HepG2 (cell line): Measurements from ENCODE around the gene CDC34. TPM values are rescaled to one million over a fixed set of nuclear protein-coding genes. Genes with fewer than 3 reads are reported as not detected.

Source experiments
- ARID4A ChIP-seq: sonication (generic); formaldehyde crosslinking; IDR thresholded peaks from 2 replicates; pipeline ENCODE4 v1.5.0; 2020; ENCODE audit warnings: mild to moderate bottlenecking, missing genetic modification reagents, borderline replicate concordance
- ATF5 ChIP-seq: sonication (generic); formaldehyde crosslinking; IDR thresholded peaks from 2 replicates; pipeline ENCODE4 v1.4.0; 2020; ENCODE audit warnings: mild to moderate bottlenecking, low read depth, missing genetic modification reagents
- FOSL2 ChIP-seq: sonication (generic); formaldehyde crosslinking; IDR thresholded peaks from 2 replicates; pipeline ENCODE4 v1.4.0; 2020; ENCODE audit warnings: missing genetic modification reagents
- HNRNPK ChIP-seq: fragments of 200-400 bp; formaldehyde crosslinking; IDR thresholded peaks from 2 replicates; pipeline ENCODE4 v1.6.1; 2018; ENCODE audit warnings: low read length, low read depth, moderate library complexity, mild to moderate bottlenecking; ENCODE audit not compliant: poor library complexity, severe bottlenecking
- MEIS2 ChIP-seq: sonication (generic); formaldehyde crosslinking; IDR thresholded peaks from 2 replicates; pipeline ENCODE4 v1.9.0; 2021; ENCODE audit warnings: mild to moderate bottlenecking, missing genetic modification reagents
- MIER2 ChIP-seq: IDR thresholded peaks from 2 replicates; pipeline ENCODE4 v1.6.1; 2016; ENCODE audit warnings: missing biosample characterization, missing genetic modification reagents
- ZBTB1 ChIP-seq: sonication (generic); formaldehyde crosslinking; IDR thresholded peaks from 2 replicates; pipeline ENCODE4 v1.4.0; 2020; ENCODE audit warnings: missing genetic modification reagents, borderline replicate concordance
- ZNF557 ChIP-seq: sonication (generic); formaldehyde crosslinking; IDR thresholded peaks from 2 replicates; pipeline ENCODE4 v1.4.0; 2020; ENCODE audit warnings: missing genetic modification reagents
- polyA plus RNA-seq, 8 experiments: library from polyadenylated mRNA; depleted of rRNA in 3 of 8; stranded (reverse) in 7 of 8; unstranded in 1 of 8; fragments of >200 nt; fragmentation: Illumina TruSeq in 4 of 8; extraction: Trizol in 4 of 8; gene quantifications; 2 replicates each; pipeline versions ENCODE4 v1.2.1 to v1.2.3, GENCODE V29; 2011 to 2016; ENCODE audit warnings: low read depth in 4 of 8, missing spikeins in 1 of 8, mixed read lengths in 1 of 8; ENCODE audit not compliant: insufficient read depth in 1 of 8
- total RNA-seq, 5 experiments: library from RNA; depleted of rRNA; stranded (reverse); fragments of >200 nt; fragmentation: Illumina TruSeq; extraction: Trizol; gene quantifications; 2 replicates each; pipeline ENCODE4 v1.2.3, GENCODE V29; 2016; ENCODE audit warnings: low read depth in 1 of 5
- TF ChIP-seq, protein P1 (sequence below): sonication (generic); formaldehyde crosslinking; IDR thresholded peaks from 2 replicates; pipeline ENCODE4 v1.4.0; 2020; ENCODE audit warnings: missing genetic modification reagents; ENCODE audit errors: not compliant biosample characterization
- TF ChIP-seq, protein P2 (sequence below): sonication (generic); formaldehyde crosslinking; IDR thresholded peaks from 2 replicates; pipeline ENCODE4 v1.4.0; 2020; ENCODE audit warnings: missing genetic modification reagents

CDC34 gene
- total and polyA plus RNA-seq, 2 of the 13 experiments (the other 11 are each of a cell fraction or from before 2014, with no cell fraction given) = 138 to 150 TPM

DNA sequence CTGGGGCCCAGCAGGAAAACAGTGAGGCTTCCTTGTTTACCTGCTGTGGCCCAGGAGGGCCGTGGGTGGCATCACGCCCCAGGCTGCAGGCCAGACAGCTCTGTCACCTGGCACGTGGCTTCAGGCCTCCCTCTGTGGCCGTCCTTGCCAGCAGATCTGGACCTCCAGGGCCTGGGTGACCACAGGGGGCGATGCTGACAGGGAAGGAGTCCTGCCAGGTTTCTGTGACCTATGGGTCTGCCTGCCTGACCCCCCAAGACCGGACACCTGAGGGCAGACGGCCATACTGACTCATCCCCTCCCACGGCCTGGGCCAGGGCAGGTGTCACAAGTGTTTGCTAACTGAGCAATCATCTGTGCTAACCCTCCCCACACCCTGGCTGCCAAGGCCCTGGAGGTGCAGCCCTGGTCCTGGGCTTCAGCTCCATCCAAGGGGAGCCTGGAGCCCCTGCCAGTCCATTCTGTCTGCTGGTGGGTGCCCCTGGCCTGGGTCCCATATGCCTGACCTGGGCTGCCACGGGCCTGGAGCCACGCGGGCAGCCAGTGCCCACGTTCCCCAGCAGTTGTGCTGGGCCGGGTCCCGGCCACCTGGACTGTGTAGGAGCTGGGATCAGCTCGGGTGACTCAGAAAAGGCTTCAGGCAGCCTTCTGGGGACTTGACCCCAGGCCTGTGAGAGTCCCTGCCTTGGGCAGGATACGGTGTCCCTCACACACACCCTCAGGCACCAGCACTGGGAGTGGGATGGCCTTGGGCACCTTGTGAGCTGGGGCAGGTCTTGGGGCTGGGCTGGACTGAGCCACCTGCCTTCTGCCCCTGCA lies 3.7 kb downstream of the CDC34 start (continued):
- TF ChIP-seq ATF5 (CRISPR knock-in tag) (no peak), MEIS2 (no peak), MIER2 (CRISPR knock-in tag) (no peak), ARID4A (CRISPR knock-in tag) (peak; percentile 33; the same call in 1 of the 2 replicates), ZNF557 (no peak), HNRNPK (no peak), FOSL2 (CRISPR knock-in tag) (peak; percentile 80), ZBTB1 (CRISPR knock-in tag) (no peak)
- TF ChIP-seq, protein P1, sequence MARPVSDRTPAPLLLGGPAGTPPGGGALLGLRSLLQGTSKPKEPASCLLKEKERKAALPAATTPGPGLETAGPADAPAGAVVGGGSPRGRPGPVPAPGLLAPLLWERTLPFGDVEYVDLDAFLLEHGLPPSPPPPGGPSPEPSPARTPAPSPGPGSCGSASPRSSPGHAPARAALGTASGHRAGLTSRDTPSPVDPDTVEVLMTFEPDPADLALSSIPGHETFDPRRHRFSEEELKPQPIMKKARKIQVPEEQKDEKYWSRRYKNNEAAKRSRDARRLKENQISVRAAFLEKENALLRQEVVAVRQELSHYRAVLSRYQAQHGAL (CRISPR knock-in tag) = no peak
- TF ChIP-seq, protein P2, sequence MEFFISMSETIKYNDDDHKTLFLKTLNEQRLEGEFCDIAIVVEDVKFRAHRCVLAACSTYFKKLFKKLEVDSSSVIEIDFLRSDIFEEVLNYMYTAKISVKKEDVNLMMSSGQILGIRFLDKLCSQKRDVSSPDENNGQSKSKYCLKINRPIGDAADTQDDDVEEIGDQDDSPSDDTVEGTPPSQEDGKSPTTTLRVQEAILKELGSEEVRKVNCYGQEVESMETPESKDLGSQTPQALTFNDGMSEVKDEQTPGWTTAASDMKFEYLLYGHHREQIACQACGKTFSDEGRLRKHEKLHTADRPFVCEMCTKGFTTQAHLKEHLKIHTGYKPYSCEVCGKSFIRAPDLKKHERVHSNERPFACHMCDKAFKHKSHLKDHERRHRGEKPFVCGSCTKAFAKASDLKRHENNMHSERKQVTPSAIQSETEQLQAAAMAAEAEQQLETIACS (CRISPR knock-in tag) = no peak
